ENCODE data around the gene KLHL40.

DNA sequence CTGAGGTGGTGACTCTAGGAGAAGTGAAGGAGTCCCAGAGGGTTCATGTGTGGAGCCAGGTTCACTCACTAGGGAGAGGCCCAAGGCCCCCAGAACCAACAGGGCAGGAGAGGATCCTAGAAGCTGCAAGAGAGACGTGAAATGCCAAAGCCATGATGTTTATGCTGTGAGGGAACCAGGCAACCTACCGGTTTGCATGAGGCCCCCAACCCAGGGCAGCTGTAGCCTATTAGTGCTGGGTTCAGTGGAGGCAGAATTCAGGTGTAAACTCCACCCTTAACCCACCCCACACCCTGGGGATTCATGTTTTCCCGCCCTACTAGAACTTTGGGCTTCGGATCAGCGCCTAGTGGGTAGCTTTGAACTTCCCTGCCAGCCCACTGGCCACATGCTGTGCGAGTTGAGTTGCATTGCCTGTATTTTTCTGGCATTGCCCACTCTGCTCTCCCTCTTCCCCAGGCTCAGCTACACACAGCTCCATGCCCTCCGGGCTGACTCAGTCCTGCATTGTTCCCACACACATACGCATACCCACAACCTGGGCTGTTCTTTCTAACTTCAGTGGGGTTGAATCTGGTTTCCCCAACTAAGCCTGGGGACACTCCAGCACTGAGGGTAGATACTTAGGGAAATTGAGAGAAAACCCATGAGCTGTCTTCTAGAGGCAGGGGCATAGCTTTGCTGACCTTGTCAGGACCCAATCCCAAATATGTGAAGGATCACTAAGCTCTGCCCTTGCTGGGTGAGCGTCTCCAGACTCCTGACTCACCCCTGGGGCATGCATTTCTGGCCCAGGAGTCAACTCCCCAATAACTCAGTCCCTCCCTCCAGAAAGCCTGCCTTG lies 33.9 kb upstream of the KLHL40 start:
- TF ChIP-seq, protein P1, sequence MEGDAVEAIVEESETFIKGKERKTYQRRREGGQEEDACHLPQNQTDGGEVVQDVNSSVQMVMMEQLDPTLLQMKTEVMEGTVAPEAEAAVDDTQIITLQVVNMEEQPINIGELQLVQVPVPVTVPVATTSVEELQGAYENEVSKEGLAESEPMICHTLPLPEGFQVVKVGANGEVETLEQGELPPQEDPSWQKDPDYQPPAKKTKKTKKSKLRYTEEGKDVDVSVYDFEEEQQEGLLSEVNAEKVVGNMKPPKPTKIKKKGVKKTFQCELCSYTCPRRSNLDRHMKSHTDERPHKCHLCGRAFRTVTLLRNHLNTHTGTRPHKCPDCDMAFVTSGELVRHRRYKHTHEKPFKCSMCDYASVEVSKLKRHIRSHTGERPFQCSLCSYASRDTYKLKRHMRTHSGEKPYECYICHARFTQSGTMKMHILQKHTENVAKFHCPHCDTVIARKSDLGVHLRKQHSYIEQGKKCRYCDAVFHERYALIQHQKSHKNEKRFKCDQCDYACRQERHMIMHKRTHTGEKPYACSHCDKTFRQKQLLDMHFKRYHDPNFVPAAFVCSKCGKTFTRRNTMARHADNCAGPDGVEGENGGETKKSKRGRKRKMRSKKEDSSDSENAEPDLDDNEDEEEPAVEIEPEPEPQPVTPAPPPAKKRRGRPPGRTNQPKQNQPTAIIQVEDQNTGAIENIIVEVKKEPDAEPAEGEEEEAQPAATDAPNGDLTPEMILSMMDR (IDR thresholded peaks at IDR 0.05): no peak
- no peak for TF ChIP-seq EZH2 (IDR thresholded peaks at IDR 0.05; ENCODE audit: borderline replicate concordance, insufficient read depth, low read depth, low read length, poor library complexity, severe bottlenecking)

Data from B cell (primary cell).